HG03457 (cell line): ENCODE results near the gene FAH.

ENCODE experiments used
- ATAC-seq: cut with Tn5 transposase; IDR thresholded peaks from one replicate; pipeline ENCODE4 v1.9.1; 2021; ENCODE audit warnings: moderate number of reproducible peaks; ENCODE audit not compliant: unreplicated experiment

FAH gene

DNA sequence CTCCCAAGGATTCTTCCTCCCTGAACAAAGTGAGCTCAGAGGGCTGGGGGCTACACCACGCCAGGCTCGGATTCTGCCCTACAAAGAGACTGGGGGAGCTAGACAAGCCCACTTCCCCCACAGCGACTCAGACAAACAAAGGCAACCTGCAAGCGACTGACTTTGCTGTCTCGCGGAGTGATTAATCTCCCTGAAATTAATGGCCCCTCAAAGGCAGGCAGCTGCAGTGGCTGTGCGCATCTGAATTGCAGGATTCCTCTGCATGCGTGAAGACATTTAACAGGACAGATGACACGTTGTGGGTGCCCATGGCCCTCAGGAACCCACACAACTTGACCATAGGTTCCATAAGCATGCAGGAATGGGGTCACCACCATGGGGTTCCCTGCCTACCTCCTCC, 80.8 kb downstream of the FAH start:
- ATAC-seq = no peak

DNA sequence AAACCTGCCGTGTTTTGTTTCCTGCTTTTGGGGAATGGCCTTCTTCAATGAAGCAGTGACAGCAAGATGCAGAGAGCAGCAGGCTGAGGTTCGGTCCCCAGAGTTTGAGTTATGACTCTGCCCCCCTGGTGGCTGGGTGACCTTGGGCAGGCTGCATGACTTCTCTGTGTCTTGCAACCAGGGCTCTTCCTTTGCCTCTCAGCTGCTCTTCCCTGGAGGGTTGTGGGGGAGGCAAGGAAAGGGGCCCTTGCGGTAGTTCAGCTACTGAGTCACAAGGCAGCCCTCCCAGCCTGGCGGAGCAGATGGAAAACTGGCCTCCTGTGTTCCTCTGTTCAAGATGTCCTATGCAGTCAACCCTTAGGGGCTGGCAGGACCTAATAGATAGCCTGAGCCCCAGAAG, 82.1 kb downstream of the FAH start:
- ATAC-seq = no peak
